ENCODE data around the gene ABLIM2. TPM values are rescaled to one million over a fixed set of nuclear protein-coding genes. Genes with fewer than 3 reads are reported as not detected.

The ABLIM2 gene
- total RNA-seq, 1 experiment from 2014 or later, result 1.0 TPM

DNA sequence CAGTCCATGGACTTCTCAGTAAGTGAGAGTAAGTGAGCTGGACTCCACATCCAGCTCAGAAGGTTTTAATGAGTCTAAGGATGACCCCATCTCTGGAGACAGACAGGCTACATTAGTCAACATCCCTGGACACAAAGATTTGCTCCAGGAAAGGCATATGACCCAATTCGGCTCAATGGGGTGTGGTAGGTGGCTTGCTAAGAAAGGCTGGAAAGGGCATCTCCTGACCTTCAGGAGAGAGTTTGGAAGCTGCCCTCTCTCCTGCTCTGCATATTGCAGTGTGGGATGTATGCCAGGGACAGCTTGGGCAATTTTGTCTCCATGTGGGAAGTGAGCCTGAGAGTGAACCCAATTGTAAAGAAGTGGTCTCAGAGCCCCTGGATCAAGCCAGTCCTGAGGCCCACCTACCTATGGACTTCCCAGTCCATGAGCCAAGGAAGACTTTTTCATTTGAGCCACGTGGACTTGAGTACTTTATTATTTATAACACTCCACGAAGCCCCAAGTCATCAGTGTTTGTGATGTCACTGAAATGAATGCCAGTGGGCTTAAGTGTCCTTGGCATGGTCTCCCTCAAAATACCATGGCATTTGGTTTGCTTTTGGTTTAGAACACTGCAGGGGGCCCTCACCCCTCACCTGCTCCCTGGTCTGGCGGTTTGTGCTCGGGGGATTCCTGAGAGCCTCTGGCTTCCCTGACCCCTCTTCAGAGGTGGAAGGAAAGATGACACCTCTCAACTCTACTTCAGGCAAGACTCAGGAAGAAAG lies 10.4 kb upstream of the ABLIM2 start:
- TF ChIP-seq, protein P1, sequence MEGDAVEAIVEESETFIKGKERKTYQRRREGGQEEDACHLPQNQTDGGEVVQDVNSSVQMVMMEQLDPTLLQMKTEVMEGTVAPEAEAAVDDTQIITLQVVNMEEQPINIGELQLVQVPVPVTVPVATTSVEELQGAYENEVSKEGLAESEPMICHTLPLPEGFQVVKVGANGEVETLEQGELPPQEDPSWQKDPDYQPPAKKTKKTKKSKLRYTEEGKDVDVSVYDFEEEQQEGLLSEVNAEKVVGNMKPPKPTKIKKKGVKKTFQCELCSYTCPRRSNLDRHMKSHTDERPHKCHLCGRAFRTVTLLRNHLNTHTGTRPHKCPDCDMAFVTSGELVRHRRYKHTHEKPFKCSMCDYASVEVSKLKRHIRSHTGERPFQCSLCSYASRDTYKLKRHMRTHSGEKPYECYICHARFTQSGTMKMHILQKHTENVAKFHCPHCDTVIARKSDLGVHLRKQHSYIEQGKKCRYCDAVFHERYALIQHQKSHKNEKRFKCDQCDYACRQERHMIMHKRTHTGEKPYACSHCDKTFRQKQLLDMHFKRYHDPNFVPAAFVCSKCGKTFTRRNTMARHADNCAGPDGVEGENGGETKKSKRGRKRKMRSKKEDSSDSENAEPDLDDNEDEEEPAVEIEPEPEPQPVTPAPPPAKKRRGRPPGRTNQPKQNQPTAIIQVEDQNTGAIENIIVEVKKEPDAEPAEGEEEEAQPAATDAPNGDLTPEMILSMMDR (conservative IDR thresholded peaks at IDR 0.05), result no peak
- Histone ChIP-seq H2BK5ac (ENCODE audit: insufficient read length, low read length) (no peak overlapping the region), H3K9ac (ENCODE audit: extremely low read depth, insufficient read length, low read length) (no peak overlapping the region), H3K79me2 (ENCODE audit: insufficient read depth, low read length) (no peaks in the 10 kb centered on the region), H3K23ac (ENCODE audit: insufficient read length, low read depth, low read length) (no peak overlapping the region), H3K27me3 (ENCODE audit: insufficient read depth, low read length) (no peaks in the 10 kb centered on the region), H3K18ac (ENCODE audit: insufficient read length, low read depth, low read length) (no peak overlapping the region), H3K23me2 (ENCODE audit: insufficient read length, low read depth, low read length, poor library complexity, severe bottlenecking) (no peaks in the 10 kb centered on the region), H2BK20ac (ENCODE audit: low read depth, low read length, poor library complexity, severe bottlenecking) (no peak overlapping the region), H3K56ac (ENCODE audit: insufficient read length, low read depth, low read length) (no peak overlapping the region), H3K14ac (ENCODE audit: insufficient read depth, low read length) (no peak overlapping the region), H2AK5ac (ENCODE audit: insufficient read length, low read length) (no peak overlapping the region), H4K5ac (ENCODE audit: insufficient read length, low read depth, low read length) (no peak overlapping the region), H4K20me1 (ENCODE audit: control insufficient read depth, insufficient read depth, insufficient read length) (no peaks in the 10 kb centered on the region), H2BK12ac (ENCODE audit: insufficient read length, low read depth, low read length) (no peak overlapping the region), H4K8ac (replicated peaks; ENCODE audit: insufficient read length, low read depth, low read length) (no peak overlapping the region), H2BK15ac (ENCODE audit: low read depth, low read length) (no peak overlapping the region), H3K9me3 (ENCODE audit: control insufficient read depth, low read depth, low read length) (peaks cover 5% of the 10 kb centered on the region), H3T11ph (ENCODE audit: low read length) (no peak overlapping the region), H3K4me2 (ENCODE audit: insufficient read depth, insufficient read length, low read length) (no peak overlapping the region), H3K79me1 (ENCODE audit: insufficient read depth, low read depth, low read length, poor library complexity, severe bottlenecking) (no peaks in the 10 kb centered on the region), H3K27ac (ENCODE audit: insufficient read length, low read depth, low read length) (no peak overlapping the region), H2AFZ (ENCODE audit: low read length) (no peak overlapping the region), H4K91ac (ENCODE audit: insufficient read length, low read depth, low read length) (no peak overlapping the region), H2BK120ac (ENCODE audit: low read depth, low read length, poor library complexity, severe bottlenecking) (no peak overlapping the region), H3K4ac (ENCODE audit: low read depth, low read length) (no peak overlapping the region), H3K4me1 (ENCODE audit: insufficient read depth, low read length) (no peaks in the 10 kb centered on the region)
- Mint-ChIP-seq H3K4me1 (no peaks in the 10 kb centered on the region), H3K4me3 (no peak overlapping the region), H3K9me3 (peaks cover 13 to 17% of the 10 kb centered on the region in 2 experiments), H3K27ac (no peak overlapping the region), H3K36me3 (ENCODE audit: insufficient read depth in 1 of 3, low read depth in 3 of 3) (peaks cover 0 to 5% (median 4%) of the 10 kb centered on the region in 3 experiments; a peak in 2 of 7 replicates), H3K27me3 (ENCODE audit: low read depth) (peaks cover 20% of the 10 kb centered on the region)
- DNase-seq, result no peak
- WGBS (ENCODE audit: extremely low coverage, insufficient read length, low lambda C conversion rate), result no CpG with 5 or more reads among the region's 5 CpGs
